Large intestine (tissue), 3 donors: ENCODE measurements around the gene ARMC7. TPM values are rescaled to one million over a fixed set of nuclear protein-coding genes. Genes with fewer than 3 reads are reported as not detected.

Source experiments
- DNase-seq, 2 donors: peaks; one replicate each; pipeline versions ENCODE4 v3.0.0 to v3.0.0-alpha.2; 2013
- H3K27ac ChIP-seq: one replicate; pipeline ENCODE4 v1.5.1; 2013; ENCODE audit warnings: low read length
- H3K27me3 ChIP-seq: 2 replicates; pipeline ENCODE4 v1.6.1; 2013; ENCODE audit warnings: low read length; ENCODE audit not compliant: control insufficient read depth, insufficient read depth
- H3K36me3 ChIP-seq: 2 replicates; pipeline ENCODE4 v1.6.1; 2013; ENCODE audit warnings: low read length; ENCODE audit not compliant: control insufficient read depth, insufficient read depth
- H3K4me1 ChIP-seq: one replicate; pipeline ENCODE4 v1.6.1; 2013; ENCODE audit warnings: low read length; ENCODE audit not compliant: control insufficient read depth, insufficient read depth
- H3K4me3 ChIP-seq: one replicate; pipeline ENCODE4 v1.5.1; 2013; ENCODE audit warnings: low read length
- H3K9me3 ChIP-seq: one replicate; pipeline ENCODE4 v1.6.1; 2013; ENCODE audit warnings: mild to moderate bottlenecking, low read depth, low read length, moderate library complexity; ENCODE audit not compliant: control insufficient read depth
- WGBS: methylation state at CpG from one replicate; pipeline ENCODE4 v1.1.5; 2013; ENCODE audit warnings: low lambda C conversion rate; ENCODE audit not compliant: insufficient coverage; 5-methylcytosine and 5-hydroxymethylcytosine counted together
- polyA plus RNA-seq: library from polyadenylated mRNA; unstranded; fragments of 120-200 nt; gene quantifications from one replicate; pipeline ENCODE4 v1.2.1, GENCODE V29; 2013

Gene ARMC7
- polyA plus RNA-seq, 1 donor = 9.3 TPM

- peaks cover 72% of the 10 kb centered on the region for H3K36me3 ChIP-seq
- DNase-seq = no peak
- H3K4me3 ChIP-seq = no peak overlapping the region
- H3K27me3 ChIP-seq = no peaks in the 10 kb centered on the region
- no peaks in the 10 kb centered on the region for H3K4me1 ChIP-seq
- H3K9me3 ChIP-seq = no peaks in the 10 kb centered on the region
- WGBS = 80% methylated on average over 1 of the region's 5 CpGs
- no peak overlapping the region for H3K27ac ChIP-seq
Measured at GRCh38 chr17:75176625-75177024, 66.9 kb downstream of the ARMC7 start.

GRCh38 chr17:75178453-75178852 lies 68.7 kb downstream of the ARMC7 start:
- WGBS = no CpG with 5 or more reads among the region's 6 CpGs
- peaks cover 61% of the 10 kb centered on the region for H3K36me3 ChIP-seq

More at GRCh38 chr17:75178453-75178852, 68.7 kb downstream of the ARMC7 start:
- peaks cover 3% of the 10 kb centered on the region for H3K4me1 ChIP-seq
- no peak for DNase-seq
- H3K27me3 ChIP-seq = no peaks in the 10 kb centered on the region
- H3K4me3 ChIP-seq = no peak overlapping the region
- H3K27ac ChIP-seq = no peak overlapping the region
- H3K9me3 ChIP-seq = no peaks in the 10 kb centered on the region

Other genes starting within 250 kb of the ARMC7 start
- 6.3 TPM for gene FDXR, start 237.0 kb upstream of the ARMC7 start, polyA plus RNA-seq
- gene FADS6, start 216.3 kb upstream of the ARMC7 start, polyA plus RNA-seq = 14.5 TPM
- 1.5 TPM for gene USH1G, start 186.7 kb upstream of the ARMC7 start, polyA plus RNA-seq
- 1.6 TPM for gene OTOP2, start 185.7 kb upstream of the ARMC7 start, polyA plus RNA-seq
- 13.8 TPM for gene OTOP3, start 174.1 kb upstream of the ARMC7 start, polyA plus RNA-seq
- 42.3 TPM for gene HID1, start 137.2 kb upstream of the ARMC7 start, polyA plus RNA-seq
- 6.8 TPM for gene CDR2L, start 122.3 kb upstream of the ARMC7 start, polyA plus RNA-seq
- gene MRPL58, start 97.3 kb upstream of the ARMC7 start, polyA plus RNA-seq = 24.1 TPM
- 321 TPM for gene ATP5PD, start 63.0 kb upstream of the ARMC7 start, polyA plus RNA-seq
- gene KCTD2, start 62.7 kb upstream of the ARMC7 start, polyA plus RNA-seq = 16.1 TPM
- 25.5 TPM for gene SLC16A5, start 22.0 kb upstream of the ARMC7 start, polyA plus RNA-seq
- 52.2 TPM for gene NT5C, start 21.8 kb downstream of the ARMC7 start, polyA plus RNA-seq
- 93.1 TPM for gene JPT1, start 44.5 kb downstream of the ARMC7 start, polyA plus RNA-seq
- 338 TPM for gene SUMO2, start 73.0 kb downstream of the ARMC7 start, polyA plus RNA-seq
- gene NUP85, start 95.7 kb downstream of the ARMC7 start, polyA plus RNA-seq = 49.9 TPM
- 41.3 TPM for gene GGA3, start 151.6 kb downstream of the ARMC7 start, polyA plus RNA-seq
- gene MRPS7, start 151.9 kb downstream of the ARMC7 start, polyA plus RNA-seq = 59.3 TPM
- 23.2 TPM for gene MIF4GD, start 161.3 kb downstream of the ARMC7 start, polyA plus RNA-seq
- 10.8 TPM for gene SLC25A19, start 179.5 kb downstream of the ARMC7 start, polyA plus RNA-seq